ENCODE results near the gene SPANXN3. TPM values are rescaled to one million over a fixed set of nuclear protein-coding genes. Genes with fewer than 3 reads are reported as not detected.
"Not testable (repeated sequence)": the region's sequence is repeated elsewhere in the genome, so short reads cannot be mapped to it uniquely, and the experiment has no call there.

SPANXN3 gene
- not detected for polyA plus RNA-seq (2013, experiment 1 of 4)
- not detected for polyA plus RNA-seq (2013, experiment 2 of 4)
- polyA plus RNA-seq (2013, experiment 3 of 4) = not detected
- not detected for polyA plus RNA-seq (2013, experiment 4 of 4)

- not testable (repeated sequence) for H3K4me3 ChIP-seq (ENCODE audit: insufficient read depth, low read depth, low read length); H3K27me3 ChIP-seq (ENCODE audit: control insufficient read depth, insufficient read depth, low read length, poor library complexity, severe bottlenecking); H3K4me1 ChIP-seq (ENCODE audit: control insufficient read depth, insufficient read depth, low read length); H3K9me3 ChIP-seq (ENCODE audit: control insufficient read depth, low read length); H3K27ac ChIP-seq (ENCODE audit: insufficient read depth, low read depth, low read length, poor library complexity, severe bottlenecking); H3K36me3 ChIP-seq (ENCODE audit: control insufficient read depth, insufficient read depth, low read length)
- 100% methylated on average over 1 of the region's 5 CpGs; no CpG with 5 or more reads in 1 of the 2 experiments for WGBS, 2 experiments
Observed at GRCh38 chrX:143517375-143517774, at the start of gene SPANXN3. Gene SPANXN3 (minus strand): TSS chrX:143517475. CDS start chrX:143517391, 84 bp downstream.

GRCh38 chrX:143536176-143536575 lies 18.9 kb upstream of the SPANXN3 start:
- 82 to 89% methylated on average over 3 of the region's 3 CpGs for WGBS, 2 experiments
- Histone ChIP-seq H3K36me3 (ENCODE audit: control insufficient read depth, insufficient read depth, low read length) (no peaks in the 10 kb centered on the region), H3K27ac (ENCODE audit: insufficient read depth, low read depth, low read length, poor library complexity, severe bottlenecking) (no peak overlapping the region), H3K4me3 (ENCODE audit: insufficient read depth, low read depth, low read length) (no peak overlapping the region), H3K27me3 (ENCODE audit: control insufficient read depth, insufficient read depth, low read length, poor library complexity, severe bottlenecking) (no peaks in the 10 kb centered on the region), H3K9me3 (ENCODE audit: control insufficient read depth, low read length) (no peaks in the 10 kb centered on the region), H3K4me1 (ENCODE audit: control insufficient read depth, insufficient read depth, low read length) (no peaks in the 10 kb centered on the region)

- H3K4me1 ChIP-seq (ENCODE audit: control insufficient read depth, insufficient read depth, low read length); H3K36me3 ChIP-seq (ENCODE audit: control insufficient read depth, insufficient read depth, low read length); H3K4me3 ChIP-seq (ENCODE audit: insufficient read depth, low read depth, low read length); H3K27ac ChIP-seq (ENCODE audit: insufficient read depth, low read depth, low read length, poor library complexity, severe bottlenecking); H3K27me3 ChIP-seq (ENCODE audit: control insufficient read depth, insufficient read depth, low read length, poor library complexity, severe bottlenecking); H3K9me3 ChIP-seq (ENCODE audit: control insufficient read depth, low read length): not testable (repeated sequence)
- 75 to 79% methylated on average over 6 of the region's 6 CpGs for WGBS, 2 experiments
Observed at GRCh38 chrX:143502196-143502595, 15.1 kb downstream of the SPANXN3 start.

GRCh38 chrX:143500751-143501150 lies 16.5 kb downstream of the SPANXN3 start:
- H3K27ac ChIP-seq (ENCODE audit: insufficient read depth, low read depth, low read length, poor library complexity, severe bottlenecking) = no peak overlapping the region
- H3K36me3 ChIP-seq (ENCODE audit: control insufficient read depth, insufficient read depth, low read length) = no peaks in the 10 kb centered on the region
- 91 to 93% methylated on average over 2 to 3 of the region's 3 CpGs for WGBS, 2 experiments

GRCh38 chrX:143486105-143486504 lies 31.2 kb downstream of the SPANXN3 start:
- Histone ChIP-seq H3K4me3 (ENCODE audit: insufficient read depth, low read depth, low read length) (no peak overlapping the region), H3K36me3 (ENCODE audit: control insufficient read depth, insufficient read depth, low read length) (no peaks in the 10 kb centered on the region), H3K27ac (ENCODE audit: insufficient read depth, low read depth, low read length, poor library complexity, severe bottlenecking) (no peak overlapping the region), H3K27me3 (ENCODE audit: control insufficient read depth, insufficient read depth, low read length, poor library complexity, severe bottlenecking) (no peaks in the 10 kb centered on the region), H3K4me1 (ENCODE audit: control insufficient read depth, insufficient read depth, low read length) (no peaks in the 10 kb centered on the region), H3K9me3 (ENCODE audit: control insufficient read depth, low read length) (no peaks in the 10 kb centered on the region)
- whole genome bisulfite sequencing, 2 experiments = 80 to 83% methylated on average over 8 of the region's 8 CpGs

More at GRCh38 chrX:143500751-143501150, 16.5 kb downstream of the SPANXN3 start:
- Histone ChIP-seq H3K27me3 (ENCODE audit: control insufficient read depth, insufficient read depth, low read length, poor library complexity, severe bottlenecking) (no peaks in the 10 kb centered on the region), H3K4me3 (ENCODE audit: insufficient read depth, low read depth, low read length) (no peak overlapping the region), H3K4me1 (ENCODE audit: control insufficient read depth, insufficient read depth, low read length) (no peaks in the 10 kb centered on the region), H3K9me3 (ENCODE audit: control insufficient read depth, low read length) (peaks cover 2% of the 10 kb centered on the region)

- no peaks in the 10 kb centered on the region for H3K4me1 ChIP-seq (ENCODE audit: control insufficient read depth, insufficient read depth, low read length)
- no peaks in the 10 kb centered on the region for H3K9me3 ChIP-seq (ENCODE audit: control insufficient read depth, low read length)
- H3K27me3 ChIP-seq (ENCODE audit: control insufficient read depth, insufficient read depth, low read length, poor library complexity, severe bottlenecking) = no peaks in the 10 kb centered on the region
- WGBS, 2 experiments = 82 to 83% methylated on average over 4 of the region's 4 CpGs
- no peaks in the 10 kb centered on the region for H3K36me3 ChIP-seq (ENCODE audit: control insufficient read depth, insufficient read depth, low read length)
- H3K27ac ChIP-seq (ENCODE audit: insufficient read depth, low read depth, low read length, poor library complexity, severe bottlenecking) = no peak overlapping the region
- H3K4me3 ChIP-seq (ENCODE audit: insufficient read depth, low read depth, low read length) = no peak overlapping the region
Observed at GRCh38 chrX:143476751-143477150, 40.5 kb downstream of the SPANXN3 start.

GRCh38 chrX:143472347-143472938 lies 44.8 kb downstream of the SPANXN3 start:
- Histone ChIP-seq H3K36me3 (ENCODE audit: control insufficient read depth, insufficient read depth, low read length) (no peaks in the 10 kb centered on the region), H3K4me1 (ENCODE audit: control insufficient read depth, insufficient read depth, low read length) (no peaks in the 10 kb centered on the region), H3K9me3 (ENCODE audit: control insufficient read depth, low read length) (no peaks in the 10 kb centered on the region), H3K4me3 (ENCODE audit: insufficient read depth, low read depth, low read length) (no peak overlapping the region), H3K27me3 (ENCODE audit: control insufficient read depth, insufficient read depth, low read length, poor library complexity, severe bottlenecking) (no peaks in the 10 kb centered on the region), H3K27ac (ENCODE audit: insufficient read depth, low read depth, low read length, poor library complexity, severe bottlenecking) (no peak overlapping the region)
- WGBS, 2 experiments = 100% methylated on average over 1 of the region's 1 CpG; no CpG with 5 or more reads in 1 of the 2 experiments

- H3K4me1 ChIP-seq (ENCODE audit: control insufficient read depth, insufficient read depth, low read length) = no peaks in the 10 kb centered on the region
- no peak overlapping the region for H3K4me3 ChIP-seq (ENCODE audit: insufficient read depth, low read depth, low read length)
- H3K9me3 ChIP-seq (ENCODE audit: control insufficient read depth, low read length) = no peaks in the 10 kb centered on the region
- H3K36me3 ChIP-seq (ENCODE audit: control insufficient read depth, insufficient read depth, low read length) = no peaks in the 10 kb centered on the region
- H3K27ac ChIP-seq (ENCODE audit: insufficient read depth, low read depth, low read length, poor library complexity, severe bottlenecking) = no peak overlapping the region
- H3K27me3 ChIP-seq (ENCODE audit: control insufficient read depth, insufficient read depth, low read length, poor library complexity, severe bottlenecking) = no peaks in the 10 kb centered on the region
- 89% methylated on average over 1 of the region's 1 CpG; no CpG with 5 or more reads in 1 of the 2 experiments for WGBS, 2 experiments
Observed at GRCh38 chrX:143466130-143466529, 51.1 kb downstream of the SPANXN3 start.

- no peaks in the 10 kb centered on the region for H3K36me3 ChIP-seq (ENCODE audit: control insufficient read depth, insufficient read depth, low read length)
- H3K9me3 ChIP-seq (ENCODE audit: control insufficient read depth, low read length) = no peaks in the 10 kb centered on the region
- no peak overlapping the region for H3K27ac ChIP-seq (ENCODE audit: insufficient read depth, low read depth, low read length, poor library complexity, severe bottlenecking)
- no peaks in the 10 kb centered on the region for H3K4me1 ChIP-seq (ENCODE audit: control insufficient read depth, insufficient read depth, low read length)
- no peaks in the 10 kb centered on the region for H3K27me3 ChIP-seq (ENCODE audit: control insufficient read depth, insufficient read depth, low read length, poor library complexity, severe bottlenecking)
- H3K4me3 ChIP-seq (ENCODE audit: insufficient read depth, low read depth, low read length) = no peak overlapping the region
- 88 to 94% methylated on average over 8 to 10 of the region's 10 CpGs for WGBS, 2 experiments
Observed at GRCh38 chrX:143462696-143463095, 54.6 kb downstream of the SPANXN3 start.

- H3K4me3 ChIP-seq (ENCODE audit: insufficient read depth, low read depth, low read length) = no peak overlapping the region
- no peaks in the 10 kb centered on the region for H3K27me3 ChIP-seq (ENCODE audit: control insufficient read depth, insufficient read depth, low read length, poor library complexity, severe bottlenecking)
- no peaks in the 10 kb centered on the region for H3K36me3 ChIP-seq (ENCODE audit: control insufficient read depth, insufficient read depth, low read length)
- 95 to 100% methylated on average over 3 of the region's 3 CpGs for WGBS, 2 experiments
- no peaks in the 10 kb centered on the region for H3K9me3 ChIP-seq (ENCODE audit: control insufficient read depth, low read length)
- H3K4me1 ChIP-seq (ENCODE audit: control insufficient read depth, insufficient read depth, low read length) = no peaks in the 10 kb centered on the region
- H3K27ac ChIP-seq (ENCODE audit: insufficient read depth, low read depth, low read length, poor library complexity, severe bottlenecking) = no peak overlapping the region
Observed at GRCh38 chrX:143461606-143462005, 55.7 kb downstream of the SPANXN3 start.

All from ectodermal cell (in vitro differentiated cells).